T-cell (primary cell): ENCODE results near the gene ABCB4. TPM values are rescaled to one million over a fixed set of nuclear protein-coding genes. Genes with fewer than 3 reads are reported as not detected.

Experiments used
- ATAC-seq, 4 experiments: fragments of 200-7000 bp in 3 of 4; fragments of 150-1000 bp in 1 of 4; cut with Tn5 transposase; replicated peaks in 1 of 4; 1 replicate in 3 of 4; 2 replicates in 1 of 4; pipeline ENCODE4 v1.10.0; 2021; ENCODE audit warnings: moderate library complexity in 3 of 4, mild to moderate bottlenecking in 2 of 4, moderate number of reproducible peaks in 1 of 4
- CTCF ChIA-PET, 2 donors: fragments of 300-600 bp; sonication (Branson Sonifier 250); formaldehyde crosslinking; loops; one replicate each; lab custom pipeline; 2022; ENCODE audit warnings: antibody characterized with exemption in 2 of 2; lab: Charles Lee
- POLR2A ChIA-PET, 2 donors: fragments of 300-600 bp; sonication (Branson Sonifier 250); formaldehyde crosslinking; loops; one replicate each; lab custom pipeline; 2022; ENCODE audit warnings: antibody characterized with exemption in 2 of 2; lab: Charles Lee
- DNase-seq, 35 experiments: peaks; one replicate each; pipeline versions ENCODE4 v3.0.0 to v3.0.0-alpha.2; 2013 to 2023
- H3K27ac ChIP-seq: one replicate; pipeline ENCODE4 v1.5.1; 2013; ENCODE audit warnings: low read length
- H3K27me3 ChIP-seq, 2 experiments: replicated peaks in 1 of 2; 1 replicate in 1 of 2; 2 replicates in 1 of 2; pipeline versions ENCODE4 v1.6.1 to v1.7.0; 2013; ENCODE audit warnings: low read length in 1 of 2, mixed read lengths in 1 of 2; ENCODE audit not compliant: control insufficient read depth in 2 of 2, insufficient read depth in 2 of 2; ENCODE audit errors: extremely low read depth in 1 of 2
- H3K36me3 ChIP-seq, 2 donors: 1 replicate in 1 of 2; 2 replicates in 1 of 2; pipeline versions ENCODE4 v1.6.1 to v1.7.0; 2013; ENCODE audit warnings: low read length in 1 of 2; ENCODE audit not compliant: control insufficient read depth in 2 of 2, insufficient read depth in 1 of 2; ENCODE audit errors: extremely low read depth in 1 of 2
- H3K4me1 ChIP-seq, 2 experiments: 1 replicate in 1 of 2; 2 replicates in 1 of 2; pipeline versions ENCODE4 v1.6.1 to v1.7.0; 2013; ENCODE audit warnings: low read length in 2 of 2, mixed read lengths in 1 of 2; ENCODE audit not compliant: insufficient read depth in 2 of 2, control insufficient read depth in 1 of 2; ENCODE audit errors: extremely low read depth in 1 of 2
- H3K4me3 ChIP-seq, 2 donors: 1 replicate in 1 of 2; 2 replicates in 1 of 2; pipeline versions ENCODE4 v1.5.1 to v1.7.0; 2013; ENCODE audit warnings: mild to moderate bottlenecking in 2 of 2, low read length in 1 of 2, moderate library complexity in 1 of 2; ENCODE audit not compliant: control insufficient read depth in 1 of 2; ENCODE audit errors: extremely low read depth in 1 of 2
- H3K9me3 ChIP-seq: 2 replicates; pipeline ENCODE4 v1.7.0; 2013
- H3K27ac Mint-ChIP-seq, 2 donors: one replicate each; pipeline ENCODE4 v1.8.0; 2020 to 2021; ENCODE audit warnings: mild to moderate bottlenecking in 2 of 2, mixed read lengths in 2 of 2
- H3K27me3 Mint-ChIP-seq, 2 donors: one replicate each; pipeline ENCODE4 v1.8.0; 2021 to 2022; ENCODE audit warnings: mixed read lengths in 2 of 2
- H3K36me3 Mint-ChIP-seq: one replicate; pipeline ENCODE4 v1.8.0; 2021; ENCODE audit warnings: mixed read lengths
- H3K4me1 Mint-ChIP-seq, 3 donors: one replicate each; pipeline ENCODE4 v1.8.0; 2020 to 2022; ENCODE audit warnings: mixed read lengths in 3 of 3, mild to moderate bottlenecking in 1 of 3
- H3K4me3 Mint-ChIP-seq, 3 donors: one replicate each; pipeline ENCODE4 v1.8.0; 2020 to 2022; ENCODE audit warnings: mild to moderate bottlenecking in 3 of 3, mixed read lengths in 3 of 3, moderate library complexity in 3 of 3
- H3K9me3 Mint-ChIP-seq, 3 donors: one replicate each; pipeline ENCODE4 v1.8.0; 2020 to 2022; ENCODE audit warnings: mixed read lengths in 3 of 3
- WGBS: methylation state at CpG from one replicate; pipeline ENCODE4 v1.1.5; 2013; ENCODE audit warnings: missing lambda C conversion rate; ENCODE audit not compliant: insufficient coverage; 5-methylcytosine and 5-hydroxymethylcytosine counted together
- total RNA-seq, 35 experiments: library from RNA in 6 of 35; stranded (reverse) in 6 of 35; fragments of 120-200 nt in 1 of 35; gene quantifications; one replicate each; pipeline versions ENCODE4 v1.2.1 to v1.2.4 and lab custom pipeline; 2013 to 2026

ABCB4 gene
- total RNA-seq, 5 donors from 2014 or later (not counting 1 experiment from before 2014, with no cell fraction given): 0.12 to 2.0 (median 0.60) TPM

DNA sequence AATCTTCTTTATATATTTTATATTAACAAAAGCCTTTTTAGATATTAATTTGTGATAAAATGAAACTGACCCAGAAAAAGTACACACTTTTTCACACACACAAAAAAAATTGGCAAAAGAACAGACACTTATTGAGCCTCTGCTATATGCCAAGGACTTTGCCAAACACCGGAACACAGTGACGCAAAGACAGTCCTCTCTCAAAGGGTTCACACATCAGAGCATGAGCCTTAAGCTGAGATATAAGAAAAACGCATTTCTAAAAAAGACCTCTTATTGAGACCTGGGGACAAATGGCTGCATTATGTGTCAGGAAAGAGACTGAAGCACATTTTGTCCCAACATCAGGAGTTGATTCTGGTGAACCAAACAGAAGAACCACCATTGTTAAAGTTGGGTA lies 24.0 kb upstream of the ABCB4 start:
- POLR2A ChIA-PET: no interaction called here
- no peaks in the 10 kb centered on the region for H3K4me1 ChIP-seq
- 100% methylated on average over 1 of the region's 3 CpGs for WGBS
- H3K36me3 ChIP-seq: no peaks in the 10 kb centered on the region
- no peak overlapping the region for H3K4me3 ChIP-seq
- Mint-ChIP-seq H3K36me3 (no peaks in the 10 kb centered on the region), H3K4me3 (no peak overlapping the region), H3K4me1 (no peaks in the 10 kb centered on the region), H3K27ac (no peak overlapping the region), H3K9me3 (peaks cover 0 to 2% (median 0%) of the 10 kb centered on the region in 3 donors), H3K27me3 (peaks cover 0 to 13% of the 10 kb centered on the region in 2 donors)
- ATAC-seq: no peak
- CTCF ChIA-PET: no interaction called here
- H3K9me3 ChIP-seq: no peaks in the 10 kb centered on the region
- peaks cover 0 to 6% of the 10 kb centered on the region in 2 experiments for H3K27me3 ChIP-seq
- DNase-seq: no peak
- H3K27ac ChIP-seq: no peak overlapping the region

DNA sequence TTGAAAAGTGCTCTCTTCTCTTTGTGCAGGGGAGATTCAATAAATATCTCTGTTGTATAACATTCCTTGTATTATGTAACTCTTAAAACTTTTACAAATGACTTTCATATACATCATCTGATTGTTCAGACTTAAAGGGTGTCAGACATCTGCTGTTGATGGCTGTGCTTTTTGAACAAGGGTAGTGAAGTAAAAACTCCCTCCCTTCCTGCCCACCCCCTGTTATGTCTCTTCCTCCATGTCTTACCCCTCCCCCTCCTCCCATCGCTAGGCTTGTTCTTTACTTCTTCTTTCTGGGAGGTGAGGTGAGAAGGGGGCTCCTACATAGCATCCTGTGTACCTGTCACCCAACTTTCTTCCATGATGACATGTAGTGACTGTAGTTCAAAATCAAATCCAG lies 23.4 kb upstream of the ABCB4 start:
- no peaks in the 10 kb centered on the region for H3K4me1 Mint-ChIP-seq
- no peaks in the 10 kb centered on the region for H3K36me3 Mint-ChIP-seq
- no CpG with 5 or more reads among the region's 1 CpG for WGBS
- no peak overlapping the region for H3K27ac Mint-ChIP-seq
- Histone ChIP-seq H3K27ac (no peak overlapping the region), H3K27me3 (peaks cover 0 to 6% of the 10 kb centered on the region in 2 experiments), H3K4me3 (no peak overlapping the region), H3K36me3 (no peaks in the 10 kb centered on the region), H3K4me1 (no peaks in the 10 kb centered on the region), H3K9me3 (no peaks in the 10 kb centered on the region)
- H3K9me3 Mint-ChIP-seq: peaks cover 0 to 6% (median 0%) of the 10 kb centered on the region in 3 donors
- ChIA-PET CTCF (no interaction called here), POLR2A (no interaction called here)
- H3K4me3 Mint-ChIP-seq: no peak overlapping the region
- DNase-seq: no peak
- no peak for ATAC-seq
- H3K27me3 Mint-ChIP-seq: peaks cover 0 to 14% of the 10 kb centered on the region in 2 donors

DNA sequence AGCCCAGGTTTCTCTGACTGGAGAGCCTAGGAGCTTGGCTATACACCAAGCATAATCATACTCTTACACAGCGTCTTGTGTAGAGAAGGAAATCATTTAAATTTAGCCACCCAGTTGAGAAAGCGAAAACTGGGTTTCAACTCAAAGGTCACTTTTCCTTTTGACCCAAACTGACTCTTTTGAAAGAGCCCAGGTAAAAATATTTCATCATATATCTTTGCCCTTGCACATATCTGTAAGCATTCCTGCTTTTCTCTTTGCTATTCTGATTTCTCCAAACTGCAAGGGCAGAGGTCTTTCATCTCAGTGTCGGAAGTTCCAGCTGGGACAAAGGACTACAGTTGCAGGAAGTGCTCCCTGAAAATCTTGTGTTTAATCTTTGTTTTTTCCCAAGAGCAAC lies 22.0 kb upstream of the ABCB4 start:
- H3K27ac Mint-ChIP-seq: no peak overlapping the region
- Histone ChIP-seq H3K9me3 (no peaks in the 10 kb centered on the region), H3K36me3 (no peaks in the 10 kb centered on the region), H3K4me1 (no peaks in the 10 kb centered on the region), H3K27ac (no peak overlapping the region), H3K4me3 (no peak overlapping the region), H3K27me3 (peaks cover 0 to 6% of the 10 kb centered on the region in 2 experiments)
- H3K4me3 Mint-ChIP-seq: no peak overlapping the region
- H3K27me3 Mint-ChIP-seq: peaks cover 0 to 14% of the 10 kb centered on the region in 2 donors
- DNase-seq: no peak
- H3K36me3 Mint-ChIP-seq: no peaks in the 10 kb centered on the region
- no CpG with 5 or more reads among the region's 3 CpGs for WGBS
- ATAC-seq: no peak
- POLR2A ChIA-PET: no interaction called here
- H3K4me1 Mint-ChIP-seq: no peaks in the 10 kb centered on the region
- peaks cover 0 to 6% (median 0%) of the 10 kb centered on the region in 3 donors for H3K9me3 Mint-ChIP-seq
- CTCF ChIA-PET: no interaction called here

DNA sequence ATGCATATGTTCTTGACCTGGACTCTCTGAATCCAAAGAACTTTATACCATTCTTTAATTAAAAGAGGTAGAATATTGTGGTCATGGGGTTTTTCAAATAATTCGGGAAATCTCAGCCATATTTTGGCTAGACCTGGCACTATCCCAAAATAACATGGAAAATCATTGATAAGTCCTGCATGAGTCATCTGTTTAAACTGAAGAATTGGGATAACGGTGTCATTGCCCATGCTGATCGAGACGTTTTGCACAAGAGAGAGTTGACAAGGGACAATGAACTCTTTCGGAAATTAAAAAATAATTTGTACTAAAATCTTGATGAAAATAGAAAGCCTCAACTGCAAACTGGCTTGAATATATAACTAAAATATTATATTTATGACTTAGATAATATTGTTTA lies 19.9 kb upstream of the ABCB4 start:
- ATAC-seq: no peak
- Histone ChIP-seq H3K4me1 (no peaks in the 10 kb centered on the region), H3K4me3 (no peak overlapping the region), H3K9me3 (no peaks in the 10 kb centered on the region), H3K27ac (no peak overlapping the region), H3K27me3 (peaks cover 0 to 6% of the 10 kb centered on the region in 2 experiments), H3K36me3 (no peaks in the 10 kb centered on the region)
- Mint-ChIP-seq H3K4me3 (no peak overlapping the region), H3K36me3 (no peaks in the 10 kb centered on the region), H3K9me3 (peaks cover 0 to 12% (median 0%) of the 10 kb centered on the region in 3 donors), H3K27ac (no peak overlapping the region), H3K27me3 (peaks cover 0 to 14% of the 10 kb centered on the region in 2 donors), H3K4me1 (no peaks in the 10 kb centered on the region)
- WGBS: no CpG with 5 or more reads among the region's 5 CpGs
- ChIA-PET CTCF (interaction anchor here in 1 of 2 donors (0.5 kb wide), 1 partner anchor 77 kb away, joined by 3 read pairs; no protein-coding TSS in a partner anchor), POLR2A (no interaction called here)
- DNase-seq: no peak

GRCh38 chr7:87494454-87494853 lies 19.0 kb upstream of the ABCB4 start:
- H3K4me3 Mint-ChIP-seq: no peak overlapping the region
- no peak overlapping the region for H3K4me3 ChIP-seq
- no peaks in the 10 kb centered on the region for H3K4me1 Mint-ChIP-seq
- DNase-seq: no peak
- no peaks in the 10 kb centered on the region for H3K36me3 Mint-ChIP-seq
- POLR2A ChIA-PET: no interaction called here
- no peak overlapping the region for H3K27ac ChIP-seq
- H3K4me1 ChIP-seq: no peaks in the 10 kb centered on the region
- no CpG with 5 or more reads among the region's 1 CpG for WGBS
- peaks cover 0 to 14% of the 10 kb centered on the region in 2 donors for H3K27me3 Mint-ChIP-seq
- CTCF ChIA-PET: interaction anchor here in 1 of 2 donors (0.5 kb wide), 1 partner anchor 76 kb away, joined by 3 read pairs; no protein-coding TSS in a partner anchor
- ATAC-seq: no peak
- H3K9me3 Mint-ChIP-seq: peaks cover 0 to 15% (median 0%) of the 10 kb centered on the region in 3 donors
- no peaks in the 10 kb centered on the region for H3K9me3 ChIP-seq
- H3K36me3 ChIP-seq: no peaks in the 10 kb centered on the region
- H3K27me3 ChIP-seq: peaks cover 0 to 6% of the 10 kb centered on the region in 2 experiments
- no peak overlapping the region for H3K27ac Mint-ChIP-seq

DNA sequence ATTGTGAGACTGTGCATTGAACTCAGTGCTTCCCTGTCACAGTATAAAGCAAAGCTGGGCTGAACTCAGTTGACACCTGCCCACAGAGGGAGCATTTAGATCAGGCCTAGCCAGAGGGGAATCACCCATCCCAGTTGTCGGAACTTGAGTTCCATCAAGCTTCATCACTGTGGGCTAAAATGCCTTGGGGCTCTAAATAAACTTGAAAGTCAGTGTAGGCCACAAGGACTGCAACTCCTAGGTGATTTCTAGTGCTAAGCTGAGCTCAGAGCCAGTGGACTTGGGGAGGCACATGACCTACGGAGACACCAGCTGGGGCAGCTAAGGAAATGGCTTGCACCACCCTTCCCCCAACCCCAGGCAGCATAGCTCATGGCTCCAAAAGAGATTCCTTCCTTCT lies 7.7 kb upstream of the ABCB4 start:
- POLR2A ChIA-PET: no interaction called here
- H3K4me3 Mint-ChIP-seq: no peak overlapping the region

More for the DNA sequence above, 7.7 kb upstream of the ABCB4 start:
- CTCF ChIA-PET: no interaction called here
- Histone ChIP-seq H3K27ac (no peak overlapping the region), H3K27me3 (peaks cover 0 to 11% of the 10 kb centered on the region in 2 experiments), H3K4me3 (no peak overlapping the region), H3K36me3 (no peaks in the 10 kb centered on the region), H3K9me3 (no peaks in the 10 kb centered on the region), H3K4me1 (no peaks in the 10 kb centered on the region)
- Mint-ChIP-seq H3K27me3 (peaks cover 21 to 24% of the 10 kb centered on the region in 2 donors), H3K4me1 (no peaks in the 10 kb centered on the region), H3K36me3 (no peaks in the 10 kb centered on the region), H3K9me3 (no peaks in the 10 kb centered on the region), H3K27ac (no peak overlapping the region)
- WGBS: 93% methylated on average over 1 of the region's 2 CpGs
- no peak for ATAC-seq
- DNase-seq: no peak
